ENCODE measurements around the gene ABCC6.
"Not testable (repeated sequence)": the region's sequence is repeated elsewhere in the genome, so short reads cannot be mapped to it uniquely, and the experiment has no call there.

Gene ABCC6

DNA sequence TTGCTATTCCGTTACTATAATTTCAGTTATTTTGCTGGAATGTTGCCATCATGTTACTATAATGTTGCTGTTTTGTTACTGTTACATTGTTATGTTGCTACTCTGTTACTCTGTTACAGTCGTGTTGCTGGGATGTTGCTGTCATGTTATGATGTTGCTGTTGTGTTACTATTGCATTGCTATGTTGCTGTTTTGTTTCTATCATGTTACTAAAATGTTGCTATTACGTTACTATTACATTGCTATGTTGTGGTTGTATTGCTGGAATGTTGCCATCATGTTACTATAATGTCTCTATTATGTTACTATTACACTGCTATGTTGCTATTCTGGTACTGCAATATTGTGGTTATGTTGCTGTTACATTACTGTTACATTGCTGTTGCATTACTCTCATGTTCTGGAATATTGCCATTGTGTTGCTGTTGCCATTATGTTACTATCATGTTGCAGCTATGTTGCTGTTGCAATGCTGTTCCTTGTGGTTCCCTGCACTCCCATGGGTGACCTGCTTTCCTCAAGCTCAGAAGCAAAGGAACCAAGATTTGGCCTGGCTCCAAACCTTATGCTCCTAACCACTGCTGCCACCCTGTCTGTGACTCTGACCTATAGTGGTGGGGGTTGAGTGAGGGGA, 64.4 kb downstream of the ABCC6 start:
- DNase-seq, result no peak

GRCh38 chr16:16158082-16158658, 65.1 kb downstream of the ABCC6 start:
- no peak for DNase-seq

DNA sequence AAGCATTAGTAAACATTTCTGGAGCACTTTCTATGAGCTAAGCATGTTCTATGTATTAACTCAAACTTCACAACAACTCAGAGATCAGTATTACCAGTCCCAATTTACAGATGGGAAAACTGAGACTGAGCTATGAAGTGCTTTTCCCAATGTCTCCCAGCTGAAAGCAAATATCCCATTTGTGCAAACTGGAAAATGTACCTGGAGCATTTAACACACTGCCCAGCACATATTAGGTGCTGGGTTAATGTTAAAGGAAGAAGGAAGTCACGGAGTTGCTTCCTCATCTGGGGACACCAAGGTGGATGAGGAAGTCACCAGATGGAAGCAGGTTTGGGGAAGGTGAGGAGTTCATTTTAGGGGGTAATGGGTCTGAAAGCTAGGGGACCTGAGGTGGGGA, 66.1 kb downstream of the ABCC6 start:
- DNase-seq, result no peak

DNA sequence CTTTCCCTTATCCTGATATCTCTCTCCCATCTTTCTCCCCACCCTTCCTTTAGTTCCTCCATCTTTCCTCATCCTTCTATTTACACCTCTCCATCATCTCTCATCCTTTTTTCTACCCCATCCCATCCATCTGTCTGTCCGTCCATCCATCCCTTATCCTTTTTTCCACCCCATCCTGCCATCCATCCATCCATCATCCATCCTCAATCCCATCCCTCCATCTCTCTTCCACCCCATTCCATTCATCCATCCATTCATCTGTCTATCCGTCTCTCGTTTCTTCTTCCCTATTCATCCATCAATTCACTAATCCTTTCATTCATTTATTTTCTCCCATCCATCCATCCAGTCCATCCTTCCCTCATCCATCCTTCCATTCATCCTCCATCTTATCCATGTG, 68.1 kb downstream of the ABCC6 start:
- no peak for DNase-seq

- DNase-seq, result no peak
These were observed 68.9 kb downstream of the ABCC6 start for GRCh38 chr16:16154281-16154951.

DNA sequence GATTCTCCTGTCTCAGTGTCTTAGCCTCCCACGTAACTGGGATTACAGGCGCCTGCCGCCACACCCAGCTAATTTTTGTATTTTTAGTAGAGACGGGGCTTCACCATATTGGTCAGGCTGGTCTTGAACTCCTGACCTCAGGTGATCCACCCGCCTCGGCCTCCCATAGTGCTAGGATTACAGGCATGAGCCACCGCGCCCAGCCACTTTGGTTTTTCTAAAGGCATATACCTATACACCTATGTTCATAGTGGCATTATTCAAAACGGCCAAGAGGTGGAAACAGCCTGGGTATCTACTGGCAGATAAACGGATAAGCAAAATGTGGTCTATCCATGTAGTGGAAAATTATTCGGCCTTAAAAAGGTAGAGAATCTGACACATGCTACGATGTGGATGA, 70.3 kb downstream of the ABCC6 start:
- DNase-seq, result not testable (repeated sequence)

DNA sequence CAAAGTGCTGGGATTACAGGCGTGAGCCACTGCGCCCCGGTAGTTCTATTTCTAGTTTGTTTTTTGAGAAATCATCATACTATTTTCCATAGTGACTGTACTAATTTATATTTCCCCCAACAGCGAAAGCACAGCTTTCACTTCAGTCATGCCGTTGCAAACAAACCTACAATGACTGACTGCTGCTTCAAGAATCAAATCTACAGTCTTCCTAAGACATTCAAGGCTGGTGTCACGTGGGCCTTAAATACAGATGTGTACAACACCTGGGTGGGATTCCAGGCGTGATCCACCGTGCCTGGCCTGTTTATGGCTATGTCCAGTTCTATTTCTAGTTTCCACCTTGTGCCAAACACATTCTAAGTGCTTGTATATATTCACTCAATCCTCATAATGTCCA, 72.0 kb downstream of the ABCC6 start:
- no peak for DNase-seq

- DNase-seq, result no peak
These were observed 72.5 kb downstream of the ABCC6 start for GRCh38 chr16:16150878-16151152.

DNA sequence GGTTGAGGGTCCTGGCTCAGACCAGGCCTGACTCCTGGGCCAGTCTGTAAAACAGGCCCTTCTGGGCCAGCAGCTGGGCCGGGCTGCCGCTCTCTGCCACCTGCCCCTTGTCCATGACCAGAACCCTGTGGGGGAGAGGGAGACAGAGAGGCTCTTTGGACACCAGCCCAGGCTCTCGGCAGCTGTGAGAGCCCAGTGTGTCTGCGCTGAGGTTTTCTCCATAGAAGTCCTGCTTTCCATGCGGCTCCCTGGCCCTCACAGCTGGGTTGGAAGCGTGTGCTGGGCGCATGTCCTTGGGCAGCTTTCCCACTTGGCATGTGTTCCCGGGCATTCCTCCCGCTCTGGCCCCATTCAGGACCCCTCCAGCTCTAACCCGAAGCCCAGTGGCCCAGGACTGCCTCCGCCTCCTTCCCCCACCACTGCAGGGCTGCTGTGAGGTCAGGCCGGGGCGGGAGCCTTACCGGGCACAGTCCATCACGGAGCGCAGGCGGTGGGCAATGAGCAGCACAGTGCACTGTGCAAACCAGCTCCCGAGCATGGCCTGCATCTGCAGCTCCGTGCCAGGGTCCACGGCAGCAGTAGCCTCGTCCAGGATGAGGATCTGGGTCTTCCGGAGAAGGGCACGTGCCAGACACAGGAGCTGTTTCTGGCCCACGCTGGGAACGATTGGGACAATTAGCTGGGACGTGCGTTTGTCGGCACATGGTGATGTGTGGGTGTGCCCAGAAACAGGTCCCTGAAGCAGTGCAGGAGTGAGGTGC, 73.0 kb downstream of the ABCC6 start:
- DNase-seq, result no peak

GRCh38 chr16:16149710-16150116, 73.6 kb downstream of the ABCC6 start:
- DNase-seq, result no peak

DNA sequence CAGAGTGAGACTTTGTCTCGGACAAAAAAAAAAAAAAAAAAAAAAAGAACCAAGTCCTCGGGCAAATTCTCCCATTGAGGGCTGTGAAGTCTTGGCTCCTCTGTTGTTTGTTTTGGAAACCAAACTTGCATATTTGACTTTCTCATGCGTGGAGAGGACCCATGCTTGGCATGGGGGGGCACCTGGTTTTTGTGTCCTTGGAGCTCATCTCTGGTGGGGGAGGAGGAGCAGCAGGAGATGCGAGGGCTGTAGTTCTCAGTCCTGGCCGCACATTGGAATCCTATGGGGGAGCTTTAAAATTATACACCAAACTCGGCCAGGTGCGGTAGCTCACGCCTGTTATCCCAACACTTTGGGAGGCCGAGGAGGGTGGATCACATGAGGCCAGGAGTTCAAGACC, 74.5 kb downstream of the ABCC6 start:
- DNase-seq, result no peak

GRCh38 chr16:16148000-16148599, 75.2 kb downstream of the ABCC6 start:
- DNase-seq, result not testable (repeated sequence)

DNA sequence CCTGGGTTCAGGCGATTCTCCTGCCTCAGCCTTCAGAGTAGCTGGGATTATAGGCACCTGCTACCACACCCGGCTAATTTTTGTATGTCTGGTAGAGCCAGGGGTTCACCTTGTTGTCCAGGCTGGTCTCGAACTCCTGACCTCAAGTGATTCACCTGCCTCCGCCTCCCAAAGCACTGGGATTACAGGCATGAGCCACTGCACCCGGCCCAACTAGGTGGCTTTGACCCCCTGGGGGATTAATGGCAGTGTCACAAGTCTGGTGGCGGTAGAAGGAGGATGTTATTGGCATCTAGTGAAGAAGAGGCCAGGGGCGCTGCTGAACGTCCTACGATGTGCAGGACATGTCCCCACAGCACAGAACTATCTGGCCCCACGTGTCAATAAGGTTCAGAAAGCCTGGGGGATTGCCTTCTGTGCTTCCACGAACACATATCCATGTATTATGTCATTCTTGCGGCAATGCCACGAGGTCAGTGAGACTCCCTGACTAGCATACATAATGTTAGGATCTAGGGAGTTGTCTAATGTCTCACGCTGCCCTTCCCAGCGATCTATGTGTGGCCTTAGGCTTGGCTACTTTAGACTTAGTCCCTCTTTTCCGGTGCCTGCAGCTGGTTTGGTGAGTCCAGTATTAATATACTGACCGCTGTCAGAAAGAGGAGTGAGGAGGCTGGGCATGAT, 75.8 kb downstream of the ABCC6 start:
- DNase-seq, result no peak

GRCh38 chr16:16146380-16147315, 76.6 kb downstream of the ABCC6 start:
- no peak for DNase-seq

DNA sequence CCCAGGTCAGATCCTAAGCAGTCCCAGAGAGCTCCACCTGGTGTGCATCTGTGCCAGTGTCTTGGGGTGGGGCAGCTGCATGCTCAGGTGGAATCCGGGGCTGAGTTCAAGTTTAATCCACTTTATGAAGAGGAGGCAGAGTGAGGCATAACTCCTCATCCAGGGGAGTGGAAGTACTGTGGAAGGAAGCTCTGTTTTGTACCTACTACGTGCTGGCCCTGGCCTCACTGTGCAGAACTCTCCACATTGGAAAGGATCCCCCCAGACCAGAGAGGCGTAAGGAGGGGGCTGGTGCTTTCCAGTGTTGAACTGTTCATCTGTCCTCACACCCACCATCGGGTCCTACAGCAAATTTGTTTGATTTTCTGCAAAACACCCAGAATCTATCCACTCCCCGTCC, 78.0 kb downstream of the ABCC6 start:
- no peak for DNase-seq

DNA sequence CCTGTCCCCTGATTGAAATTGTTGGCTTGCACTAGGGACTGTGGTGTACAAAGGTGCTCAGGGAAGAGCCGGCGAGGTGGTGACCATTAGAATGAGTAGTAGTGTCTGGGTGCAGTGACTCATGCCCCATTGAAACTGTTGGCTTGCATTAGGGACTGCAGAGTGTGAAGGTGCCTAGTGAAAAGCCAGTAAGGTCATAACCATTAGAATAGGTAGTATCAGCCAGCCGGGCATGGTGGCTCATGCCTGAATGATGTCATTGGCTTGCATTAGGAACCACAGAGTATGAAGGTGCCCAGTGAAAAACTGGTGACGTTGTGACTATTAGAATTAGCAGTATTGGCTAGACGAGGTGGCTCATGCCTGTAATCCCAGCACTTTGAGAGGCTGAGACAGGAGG, 78.9 kb downstream of the ABCC6 start:
- no peak for DNase-seq

GRCh38 chr16:16143931-16144330, 79.4 kb downstream of the ABCC6 start:
- DNase-seq, result no peak

GRCh38 chr16:16143038-16143763, 80.1 kb downstream of the ABCC6 start:
- peak; percentile 42 to 69 (median 56) for DNase-seq

DNA sequence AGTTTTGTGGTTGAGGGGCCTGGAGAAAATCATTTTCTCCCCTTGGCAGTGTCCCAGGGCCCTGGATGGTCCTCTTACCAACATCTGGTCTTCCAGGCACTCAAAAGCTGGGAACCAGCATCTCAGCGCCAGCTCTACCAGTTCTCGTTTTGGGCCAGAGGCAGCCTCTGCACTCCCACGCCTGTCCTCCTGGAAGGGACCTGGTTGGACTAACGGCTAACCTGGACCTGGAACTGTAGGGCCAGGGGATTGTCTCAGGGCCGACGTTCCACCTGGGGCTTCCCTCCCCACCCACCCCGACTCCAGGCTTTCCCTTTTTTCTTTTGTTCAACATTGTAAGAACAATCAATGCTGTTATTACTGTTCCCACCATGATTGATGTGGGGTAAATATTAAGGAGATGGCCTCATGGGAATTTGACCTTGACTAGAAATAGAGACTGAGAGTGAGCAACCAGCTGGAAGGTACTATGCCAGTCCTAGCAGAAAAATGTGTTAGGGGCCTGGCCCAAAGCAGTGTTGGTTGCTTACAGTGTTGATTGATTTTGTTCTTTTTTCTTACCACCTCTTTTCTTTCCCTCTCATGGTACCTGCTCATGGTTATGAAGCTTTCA, 81.4 kb downstream of the ABCC6 start:
- DNase-seq, result no peak

DNA sequence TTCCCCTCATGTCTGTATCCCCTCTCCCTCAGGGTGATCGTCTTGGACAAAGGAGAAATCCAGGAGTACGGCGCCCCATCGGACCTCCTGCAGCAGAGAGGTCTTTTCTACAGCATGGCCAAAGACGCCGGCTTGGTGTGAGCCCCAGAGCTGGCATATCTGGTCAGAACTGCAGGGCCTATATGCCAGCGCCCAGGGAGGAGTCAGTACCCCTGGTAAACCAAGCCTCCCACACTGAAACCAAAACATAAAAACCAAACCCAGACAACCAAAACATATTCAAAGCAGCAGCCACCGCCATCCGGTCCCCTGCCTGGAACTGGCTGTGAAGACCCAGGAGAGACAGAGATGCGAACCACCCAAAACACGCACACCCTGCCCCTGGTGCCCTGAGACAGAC, 82.2 kb downstream of the ABCC6 start:
- no peak for DNase-seq

All from suppressor macrophage (primary cell).